Esophagus muscularis mucosa (tissue), 4 donors: Measurements from ENCODE around the gene ADAM33. TPM values are rescaled to one million over a fixed set of nuclear protein-coding genes. Genes with fewer than 3 reads are reported as not detected.

ENCODE experiments used
- DNase-seq: peaks from one replicate; pipeline ENCODE4 v3.0.0-alpha.2; 2017; ENCODE audit errors: extremely low spot score
- H3K27ac ChIP-seq, 4 donors: fragments of 200-600 bp; sonication (generic); replicated peaks in 1 of 4; 1 replicate in 3 of 4; 2 replicates in 1 of 4; pipeline ENCODE4 v1.5.1; 2016 to 2019; ENCODE audit warnings: mild to moderate bottlenecking in 1 of 4
- H3K27me3 ChIP-seq, 4 donors: fragments of 200-600 bp; sonication (generic); one replicate each; pipeline versions ENCODE4 v1.5.1 to v1.6.0; 2016 to 2019
- H3K36me3 ChIP-seq, 4 donors: fragments of 200-600 bp; sonication (generic); one replicate each; pipeline ENCODE4 v1.5.1; 2016 to 2019
- H3K4me1 ChIP-seq, 4 donors: fragments of 200-600 bp; sonication (generic); one replicate each; pipeline ENCODE4 v1.5.1; 2016 to 2019
- H3K4me3 ChIP-seq, 4 donors: fragments of 200-600 bp; sonication (generic); 1 replicate in 2 of 4; 2 replicates in 2 of 4; pipeline ENCODE4 v1.5.1; 2016 to 2019; ENCODE audit warnings: mild to moderate bottlenecking in 4 of 4, moderate library complexity in 1 of 4
- H3K9me3 ChIP-seq, 4 donors: fragments of 200-600 bp; sonication (generic); 1 replicate in 3 of 4; 2 replicates in 1 of 4; pipeline ENCODE4 v1.5.1; 2016 to 2019
- CTCF ChIP-seq, 3 experiments: fragments of 200-600 bp in 2 of 3; fragments of 450-650 bp in 1 of 3; sonication (generic) in 2 of 3; IDR thresholded peaks; one replicate each; pipeline ENCODE4 v1.5.1; 2017 to 2019; ENCODE audit warnings: antibody characterized with exemption in 3 of 3, mild to moderate bottlenecking in 2 of 3, moderate library complexity in 1 of 3
- EP300 ChIP-seq: sonication (generic); formaldehyde crosslinking; IDR thresholded peaks from one replicate; pipeline ENCODE4 v1.6.1; 2017; ENCODE audit warnings: antibody characterized with exemption
- POLR2A ChIP-seq: fragments of 450-650 bp; IDR thresholded peaks from one replicate; pipeline ENCODE4 v1.6.1; 2017; ENCODE audit warnings: antibody characterized with exemption, moderate library complexity, mild to moderate bottlenecking, low read depth
- POLR2AphosphoS5 ChIP-seq, 2 donors: sonication (generic); formaldehyde crosslinking; IDR thresholded peaks; one replicate each; pipeline ENCODE4 v1.6.1; 2017; ENCODE audit warnings: antibody characterized with exemption in 2 of 2
- WGBS: methylation state at CpG from one replicate; pipeline ENCODE4 v1.1.5; 2018; 5-methylcytosine and 5-hydroxymethylcytosine counted together
- intact Hi-C: fragments of 100-400 bp; cut with DNase I; formaldehyde crosslinking; loops from one replicate; pipeline ENCODE4 v1.15.1; 2023
- total RNA-seq, 4 donors: library from RNA; depleted of rRNA; stranded (reverse); fragments of >200 nt; gene quantifications; one replicate each; pipeline versions ENCODE4 v1.1.0 to v1.2.1, GENCODE V29; 2016

Gene ADAM33
- total RNA-seq, 4 donors from 2014 or later: 45.4 to 144 (median 64.4) TPM

- Histone ChIP-seq H3K36me3 (no peaks in the 10 kb centered on the region), H3K4me1 (no peaks in the 10 kb centered on the region), H3K27ac (no peak overlapping the region), H3K9me3 (peaks cover 0 to 8% (median 3%) of the 10 kb centered on the region in 4 donors), H3K27me3 (no peaks in the 10 kb centered on the region), H3K4me3 (no peak overlapping the region)
- no peak for DNase-seq
- TF ChIP-seq EP300 (no peak), POLR2A (no peak), CTCF (IDR thresholded peaks at IDR 0.05) (no peak), POLR2AphosphoS5 (IDR thresholded peaks at IDR 0.05) (no peak)
- intact Hi-C loops: no loop called here
- 94% methylated on average over 4 of the region's 5 CpGs for WGBS
These were observed 13.1 kb upstream of the ADAM33 start for GRCh38 chr20:3694864-3695263.

DNA sequence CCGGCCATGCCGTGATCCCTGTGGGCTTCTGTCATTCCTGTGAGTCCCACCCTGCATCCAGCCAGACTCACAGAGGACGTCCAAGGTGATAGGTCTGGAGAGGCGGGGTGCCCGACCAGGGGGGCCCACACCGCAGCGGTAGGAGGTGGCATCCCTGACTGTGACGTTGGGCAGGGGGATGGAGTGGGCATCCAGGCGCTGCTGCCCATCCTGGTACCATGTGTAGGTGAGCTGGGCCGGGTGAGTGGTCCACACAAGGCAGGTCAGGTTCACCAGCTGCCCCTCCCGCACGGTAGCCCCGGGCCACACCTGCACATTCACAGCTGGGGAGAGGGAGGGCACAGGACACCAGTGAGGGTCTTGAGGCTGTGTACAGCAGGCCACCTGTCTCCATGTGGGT lies 11.6 kb upstream of the ADAM33 start:
- Histone ChIP-seq H3K4me1 (no peaks in the 10 kb centered on the region), H3K36me3 (no peaks in the 10 kb centered on the region), H3K4me3 (no peak overlapping the region), H3K9me3 (peaks cover 0 to 8% (median 3%) of the 10 kb centered on the region in 4 donors), H3K27ac (no peak overlapping the region), H3K27me3 (no peaks in the 10 kb centered on the region)
- TF ChIP-seq POLR2AphosphoS5 (IDR thresholded peaks at IDR 0.05): no peak
- no peak for TF ChIP-seq POLR2A
- TF ChIP-seq EP300: no peak
- no CpG with 5 or more reads among the region's 13 CpGs for WGBS
- intact Hi-C loops: no loop called here
- DNase-seq: no peak

DNA sequence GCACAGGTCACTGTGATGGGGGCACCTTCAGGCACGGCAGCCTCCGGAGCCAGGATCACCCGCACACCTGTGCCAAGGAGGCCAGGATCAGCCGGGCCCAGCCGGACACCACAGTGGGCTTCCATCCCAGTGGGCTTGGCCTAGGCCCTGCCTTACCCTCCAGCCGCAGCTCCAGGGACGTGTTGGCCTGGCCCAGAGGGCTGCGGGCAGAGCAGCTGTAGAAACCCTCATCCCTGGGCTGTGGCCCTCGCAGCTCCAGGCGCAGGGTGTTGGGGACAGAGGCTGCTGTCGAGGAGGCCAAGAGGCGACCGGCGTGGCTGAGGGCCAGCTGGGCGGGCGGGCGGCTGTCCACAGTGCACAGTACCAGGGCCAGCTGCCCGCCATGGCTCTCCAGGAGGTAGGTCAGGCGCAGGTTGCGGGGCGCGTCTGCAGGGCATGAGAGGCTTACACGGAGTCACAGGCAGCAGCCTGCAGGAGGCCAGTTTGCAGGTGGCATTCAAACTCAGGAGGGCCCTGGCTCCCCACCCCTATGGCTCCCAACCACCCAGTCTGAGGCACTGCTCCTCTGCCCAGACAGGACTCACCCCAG lies 11.0 kb upstream of the ADAM33 start:
- WGBS: 100% methylated on average over 3 of the region's 23 CpGs
- no peak overlapping the region for H3K27ac ChIP-seq
- H3K4me1 ChIP-seq: peaks cover 0 to 3% (median under 1%) of the 10 kb centered on the region in 4 donors
- no peak overlapping the region for H3K4me3 ChIP-seq
- peaks cover 0 to 8% (median 3%) of the 10 kb centered on the region in 4 donors for H3K9me3 ChIP-seq
- intact Hi-C loops: no loop called here
- TF ChIP-seq POLR2A (no peak), POLR2AphosphoS5 (IDR thresholded peaks at IDR 0.05) (no peak), CTCF (IDR thresholded peaks at IDR 0.05) (no peak), EP300 (no peak)
- H3K27me3 ChIP-seq: no peaks in the 10 kb centered on the region
- no peak for DNase-seq
- H3K36me3 ChIP-seq: no peaks in the 10 kb centered on the region

- Histone ChIP-seq H3K4me1 (peaks cover 7 to 12% (median 10%) of the 10 kb centered on the region in 4 donors), H3K27me3 (no peaks in the 10 kb centered on the region), H3K9me3 (peaks cover 0 to 8% (median 3%) of the 10 kb centered on the region in 4 donors), H3K4me3 (no peak overlapping the region), H3K36me3 (no peaks in the 10 kb centered on the region), H3K27ac (no peak overlapping the region)
- DNase-seq: no peak
- no peak for TF ChIP-seq EP300
- no peak for TF ChIP-seq CTCF (IDR thresholded peaks at IDR 0.05)
- TF ChIP-seq POLR2A: no peak
- intact Hi-C loops: no loop called here
- 100% methylated on average over 3 of the region's 9 CpGs for WGBS
These were observed 10.1 kb upstream of the ADAM33 start for GRCh38 chr20:3691897-3692296.

DNA sequence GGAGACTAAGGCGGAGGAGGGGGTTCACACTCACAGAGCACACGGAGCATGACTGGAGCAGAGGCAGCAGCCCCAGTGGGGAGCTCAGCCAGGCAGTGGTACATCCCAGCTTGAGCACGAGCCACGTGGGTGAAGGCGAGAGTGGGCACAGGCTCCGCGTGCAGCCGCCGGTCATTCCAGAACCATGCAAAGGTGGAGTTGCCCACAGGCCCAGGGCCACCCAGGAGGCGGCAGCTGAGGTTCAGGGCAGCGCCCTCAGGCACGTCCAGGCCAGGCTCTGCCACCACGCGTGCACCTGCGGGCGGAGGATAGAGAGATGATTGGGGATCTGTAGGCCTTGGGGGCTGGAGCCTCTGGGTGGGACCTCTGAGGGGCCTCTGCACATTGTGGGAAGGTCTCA lies 9.5 kb upstream of the ADAM33 start:
- peaks cover 0 to 2% (median under 1%) of the 10 kb centered on the region in 4 donors for H3K9me3 ChIP-seq
- intact Hi-C loops: no loop called here
- H3K4me3 ChIP-seq: no peak overlapping the region
- TF ChIP-seq CTCF (IDR thresholded peaks at IDR 0.05) (no peak), POLR2AphosphoS5 (IDR thresholded peaks at IDR 0.05) (no peak), POLR2A (no peak), EP300 (no peak)
- no peak overlapping the region for H3K27ac ChIP-seq
- WGBS: 93% methylated on average over 10 of the region's 16 CpGs
- H3K4me1 ChIP-seq: peaks cover 12 to 18% (median 16%) of the 10 kb centered on the region in 4 donors
- no peaks in the 10 kb centered on the region for H3K27me3 ChIP-seq
- H3K36me3 ChIP-seq: no peaks in the 10 kb centered on the region
- no peak for DNase-seq
